Stimulated activated CD4-positive, alpha-beta T cell treated with anti-CD3 and anti-CD28 coated beads, Interleukin-2, amount 100 ng/mL, for 4 hours (primary cell): ENCODE results near the gene DNAJC18.
A peak's percentile ranks its signal among the peaks of the same experiment; 100 is the strongest.

Experiments
- DNase-seq: peaks from one replicate; pipeline ENCODE4 v3.0.0-alpha.2; 2020; ENCODE audit warnings: low read depth

DNAJC18 gene

GRCh38 chr5:139403787-139404483 lies 35.4 kb downstream of the DNAJC18 start, which contains the start of gene SPATA24:
SPATA24 (minus strand) TSS chr5:139404089; CDS start chr5:139404060, 29 bp downstream.
- DNase-seq: peak; percentile 98

GRCh38 chr5:139403418-139403786 lies 35.9 kb downstream of the DNAJC18 start:
- DNase-seq: no peak

- DNase-seq: no peak
Observed at GRCh38 chr5:139402561-139403158, 36.7 kb downstream of the DNAJC18 start.

- DNase-seq: no peak
Observed at GRCh38 chr5:139401546-139401945, 37.8 kb downstream of the DNAJC18 start.

GRCh38 chr5:139399501-139400121 lies 39.7 kb downstream of the DNAJC18 start:
- DNase-seq: no peak

GRCh38 chr5:139397921-139398320 lies 41.4 kb downstream of the DNAJC18 start:
- no peak for DNase-seq

- no peak for DNase-seq
Observed at GRCh38 chr5:139396691-139397090, 42.6 kb downstream of the DNAJC18 start.

GRCh38 chr5:139395844-139396640 lies 43.3 kb downstream of the DNAJC18 start:
- no peak for DNase-seq

- no peak for DNase-seq
Observed at GRCh38 chr5:139394654-139395566, 44.4 kb downstream of the DNAJC18 start, which contains the start of gene PROB1. PROB1 (minus strand) TSS chr5:139395104; CDS start chr5:139395081, 23 bp downstream.

- no peak for DNase-seq
Observed at GRCh38 chr5:139394123-139394653, 45.1 kb downstream of the DNAJC18 start.

- no peak for DNase-seq
Observed at GRCh38 chr5:139393497-139394122, 45.7 kb downstream of the DNAJC18 start.

- DNase-seq: peak; percentile 60
Observed at GRCh38 chr5:139392678-139393496, 46.4 kb downstream of the DNAJC18 start.

- DNase-seq: no peak
Observed at GRCh38 chr5:139392324-139392677, 47.0 kb downstream of the DNAJC18 start.

- no peak for DNase-seq
Observed at GRCh38 chr5:139391570-139392323, 47.6 kb downstream of the DNAJC18 start.

GRCh38 chr5:139390639-139391569 lies 48.4 kb downstream of the DNAJC18 start:
- no peak for DNase-seq

- DNase-seq: peak; percentile 33
Observed at GRCh38 chr5:139389701-139390638, 49.4 kb downstream of the DNAJC18 start, which contains the start of gene MZB1. MZB1 (minus strand) TSS chr5:139389913; CDS start chr5:139389856, 57 bp downstream.
